Gastroesophageal sphincter (tissue), 4 donors: ENCODE results near the gene HMX3. TPM values are rescaled to one million over a fixed set of nuclear protein-coding genes. Genes with fewer than 3 reads are reported as not detected.

ENCODE experiments used
- ATAC-seq: fragments of 150-250 bp; one replicate; pipeline ENCODE4 v1.9.1; 2016; ENCODE audit warnings: mild to moderate bottlenecking, moderate library complexity
- H3K27ac ChIP-seq, 4 donors: fragments of 200-600 bp; sonication (generic) in 3 of 4; 1 replicate in 3 of 4; 2 replicates in 1 of 4; pipeline ENCODE4 v1.5.1; 2016 to 2019
- H3K27me3 ChIP-seq: fragments of 200-600 bp; sonication (generic); one replicate; pipeline ENCODE4 v1.5.1; 2019
- H3K36me3 ChIP-seq, 2 donors: fragments of 200-600 bp; sonication (generic); one replicate each; pipeline ENCODE4 v1.5.1; 2019; ENCODE audit warnings: control low read depth in 1 of 2
- H3K4me1 ChIP-seq, 3 donors: fragments of 200-600 bp; sonication (generic); 1 replicate in 2 of 3; 2 replicates in 1 of 3; pipeline ENCODE4 v1.5.1; 2016 to 2019; ENCODE audit warnings: control low read depth in 2 of 3
- H3K4me3 ChIP-seq, 2 donors: fragments of 200-600 bp; sonication (generic); one replicate each; pipeline ENCODE4 v1.5.1; 2019; ENCODE audit warnings: mild to moderate bottlenecking in 1 of 2, moderate library complexity in 1 of 2
- H3K9me3 ChIP-seq, 3 donors: fragments of 200-600 bp; sonication (generic); one replicate each; pipeline ENCODE4 v1.5.1; 2017 to 2019; ENCODE audit warnings: control low read depth in 2 of 3
- CTCF ChIP-seq, 4 experiments: fragments of 200-600 bp in 2 of 4; fragments of 450-650 bp in 2 of 4; sonication (generic) in 1 of 4; IDR thresholded peaks; one replicate each; pipeline ENCODE4 v1.5.1; 2017 to 2019; ENCODE audit warnings: antibody characterized with exemption in 4 of 4, mild to moderate bottlenecking in 2 of 4, moderate library complexity in 2 of 4
- EP300 ChIP-seq: sonication (generic); formaldehyde crosslinking; IDR thresholded peaks from one replicate; pipeline ENCODE4 v1.6.1; 2017; ENCODE audit warnings: antibody characterized with exemption, mild to moderate bottlenecking
- POLR2A ChIP-seq, 2 donors: fragments of 450-650 bp; IDR thresholded peaks; one replicate each; pipeline ENCODE4 v1.6.1; 2017; ENCODE audit warnings: antibody characterized with exemption in 2 of 2, mild to moderate bottlenecking in 2 of 2, moderate library complexity in 1 of 2
- POLR2AphosphoS5 ChIP-seq: sonication (generic); formaldehyde crosslinking; IDR thresholded peaks from one replicate; pipeline ENCODE4 v1.6.1; 2017; ENCODE audit warnings: antibody characterized with exemption
- WGBS, 2 donors: methylation state at CpG; one replicate each; pipeline ENCODE4 v1.1.5; 2018; ENCODE audit warnings: low coverage in 1 of 2; 5-methylcytosine and 5-hydroxymethylcytosine counted together
- total RNA-seq, 4 donors: library from RNA; depleted of rRNA; stranded (reverse); fragments of >200 nt; gene quantifications; one replicate each; pipeline ENCODE4 v1.1.0, GENCODE V29; 2016

HMX3 gene
- total RNA-seq, 4 donors from 2014 or later = 1.1 TPM; not detected in 3

- peaks cover 0 to 73% (median 35%) of the 10 kb centered on the region in 3 donors for H3K4me1 ChIP-seq
Observed at GRCh38 chr10:123146013-123146893, 10.5 kb downstream of the HMX3 start.

GRCh38 chr10:123146894-123147634, 11.3 kb downstream of the HMX3 start:
- no peak overlapping the region for H3K27ac ChIP-seq

More at GRCh38 chr10:123146013-123146893, 10.5 kb downstream of the HMX3 start:
- no peaks in the 10 kb centered on the region for H3K36me3 ChIP-seq
- WGBS, 2 donors = 0 to 30% methylated on average over 2 to 5 of the region's 59 CpGs
- H3K27me3 ChIP-seq = peaks cover 100% of the 10 kb centered on the region
- peak overlapping the region in 1 of 2 donors; percentile 6 for H3K4me3 ChIP-seq
- no peak for ATAC-seq
- H3K27ac ChIP-seq = no peak overlapping the region
- no peaks in the 10 kb centered on the region for H3K9me3 ChIP-seq
- no peak for TF ChIP-seq POLR2A (IDR thresholded peaks at IDR 0.05)

GRCh38 chr10:123147635-123148413, 12.1 kb downstream of the HMX3 start, which contains the start of gene HMX2:
Gene HMX2, plus strand, starts transcription at chr10:123148136. Its CDS starts 243 bp downstream, at chr10:123148379.
- no CpG with 5 or more reads among the region's 64 CpGs for WGBS, 2 donors
- Histone ChIP-seq H3K9me3 (no peaks in the 10 kb centered on the region), H3K27me3 (peaks cover 100% of the 10 kb centered on the region), H3K27ac (no peak within 1 kb of the TSS), H3K4me3 (peak within 1 kb of the TSS in 1 of 2 donors; percentile 2), H3K36me3 (no peaks in the 10 kb centered on the region), H3K4me1 (peaks cover 0 to 66% (median 30%) of the 10 kb centered on the region in 3 donors)
- ATAC-seq = no peak
- TF ChIP-seq EP300 (no peak), CTCF (IDR thresholded peaks at IDR 0.05) (no peak), POLR2AphosphoS5 (no peak)

More at GRCh38 chr10:123146894-123147634, 11.3 kb downstream of the HMX3 start:
- Histone ChIP-seq H3K36me3 (no peaks in the 10 kb centered on the region), H3K27me3 (peaks cover 100% of the 10 kb centered on the region), H3K9me3 (no peaks in the 10 kb centered on the region), H3K4me1 (peaks cover 0 to 74% (median 35%) of the 10 kb centered on the region in 3 donors), H3K4me3 (no peak overlapping the region)
- ATAC-seq = no peak
- 5 to 11% methylated on average over 4 to 9 of the region's 24 CpGs for WGBS, 2 donors
- no peak for TF ChIP-seq POLR2AphosphoS5
- TF ChIP-seq EP300 = no peak
- TF ChIP-seq CTCF (IDR thresholded peaks at IDR 0.05) = no peak
- no peak for TF ChIP-seq POLR2A (IDR thresholded peaks at IDR 0.05)

- 1 to 10% methylated on average over 4 to 12 of the region's 55 CpGs for WGBS, 2 donors
- no peaks in the 10 kb centered on the region for H3K36me3 ChIP-seq
- H3K27ac ChIP-seq = no peak overlapping the region
- peaks cover 0 to 64% (median 30%) of the 10 kb centered on the region in 3 donors for H3K4me1 ChIP-seq
- H3K27me3 ChIP-seq = peaks cover 100% of the 10 kb centered on the region
- no peak for ATAC-seq
- TF ChIP-seq EP300 (no peak), POLR2A (IDR thresholded peaks at IDR 0.05) (no peak), POLR2AphosphoS5 (no peak)
- no peaks in the 10 kb centered on the region for H3K9me3 ChIP-seq
- H3K4me3 ChIP-seq = peak overlapping the region in 1 of 2 donors; percentile 2
Observed at GRCh38 chr10:123148414-123149161, 12.8 kb downstream of the HMX3 start.

GRCh38 chr10:123149162-123149567, 13.4 kb downstream of the HMX3 start:
- peaks cover 0 to 67% (median 30%) of the 10 kb centered on the region in 3 donors for H3K4me1 ChIP-seq
- no peak overlapping the region for H3K27ac ChIP-seq
- no peak for ATAC-seq
- TF ChIP-seq CTCF (IDR thresholded peaks at IDR 0.05) (no peak), POLR2A (IDR thresholded peaks at IDR 0.05) (no peak), EP300 (no peak)
- H3K36me3 ChIP-seq = no peaks in the 10 kb centered on the region
- WGBS, 2 donors = 4% methylated on average over 4 of the region's 12 CpGs; no CpG with 5 or more reads in 1 of the 2 donors
- peaks cover 94% of the 10 kb centered on the region for H3K27me3 ChIP-seq
- no peaks in the 10 kb centered on the region for H3K9me3 ChIP-seq
- peak overlapping the region in 1 of 2 donors; percentile 42 for H3K4me3 ChIP-seq
